ENCODE measurements around the gene RAB6B.
A peak's percentile ranks its signal among the peaks of the same experiment; 100 is the strongest.

RAB6B gene

DNA sequence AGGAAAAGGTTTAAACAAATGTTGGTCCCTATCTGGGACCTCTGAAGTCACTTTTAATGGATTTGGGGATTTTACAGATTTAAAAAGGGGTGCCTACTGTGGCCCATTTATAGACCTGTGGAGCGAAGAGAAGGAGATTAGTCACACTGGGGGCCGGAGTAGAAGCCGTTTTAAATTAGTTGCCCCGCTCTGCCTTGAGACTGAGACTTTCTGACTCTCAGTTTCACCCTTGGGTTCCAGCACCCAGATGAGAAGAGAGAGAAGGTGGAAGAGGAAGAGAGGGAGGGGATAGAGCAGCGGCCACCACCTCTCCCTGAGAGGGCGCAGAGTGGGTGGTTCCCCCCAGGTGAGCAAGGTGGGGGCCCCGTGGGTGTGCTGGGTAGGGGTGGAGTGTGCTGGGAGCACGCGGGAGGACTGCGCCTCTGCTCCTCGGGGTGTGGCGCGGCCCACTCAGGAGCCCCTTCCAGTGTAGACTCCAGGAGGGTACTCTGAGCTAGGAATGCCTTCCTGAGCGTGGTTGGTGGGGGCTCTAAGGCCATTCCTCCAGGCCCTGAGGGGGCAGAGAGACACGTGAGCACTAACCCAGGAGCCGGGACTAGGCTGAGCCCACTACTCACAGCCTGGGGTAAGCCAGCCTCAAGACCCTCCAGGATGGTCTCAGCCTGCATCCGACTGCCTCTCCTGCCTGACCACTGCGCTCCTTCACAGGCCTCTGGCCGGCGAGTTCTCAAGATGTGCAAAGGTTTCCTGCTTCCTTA lies 32.6 kb upstream of the RAB6B start:
- no peak for ATAC-seq
- no peak for TF ChIP-seq TOX (CRISPR knock-in tag; IDR thresholded peaks at IDR 0.05; ENCODE audit: borderline replicate concordance)
- no peak for TF ChIP-seq ZFP3 (CRISPR knock-in tag; IDR thresholded peaks at IDR 0.05)
- TF ChIP-seq ISL1 (CRISPR knock-in tag; IDR thresholded peaks at IDR 0.05), result no peak
- TF ChIP-seq, protein P1, sequence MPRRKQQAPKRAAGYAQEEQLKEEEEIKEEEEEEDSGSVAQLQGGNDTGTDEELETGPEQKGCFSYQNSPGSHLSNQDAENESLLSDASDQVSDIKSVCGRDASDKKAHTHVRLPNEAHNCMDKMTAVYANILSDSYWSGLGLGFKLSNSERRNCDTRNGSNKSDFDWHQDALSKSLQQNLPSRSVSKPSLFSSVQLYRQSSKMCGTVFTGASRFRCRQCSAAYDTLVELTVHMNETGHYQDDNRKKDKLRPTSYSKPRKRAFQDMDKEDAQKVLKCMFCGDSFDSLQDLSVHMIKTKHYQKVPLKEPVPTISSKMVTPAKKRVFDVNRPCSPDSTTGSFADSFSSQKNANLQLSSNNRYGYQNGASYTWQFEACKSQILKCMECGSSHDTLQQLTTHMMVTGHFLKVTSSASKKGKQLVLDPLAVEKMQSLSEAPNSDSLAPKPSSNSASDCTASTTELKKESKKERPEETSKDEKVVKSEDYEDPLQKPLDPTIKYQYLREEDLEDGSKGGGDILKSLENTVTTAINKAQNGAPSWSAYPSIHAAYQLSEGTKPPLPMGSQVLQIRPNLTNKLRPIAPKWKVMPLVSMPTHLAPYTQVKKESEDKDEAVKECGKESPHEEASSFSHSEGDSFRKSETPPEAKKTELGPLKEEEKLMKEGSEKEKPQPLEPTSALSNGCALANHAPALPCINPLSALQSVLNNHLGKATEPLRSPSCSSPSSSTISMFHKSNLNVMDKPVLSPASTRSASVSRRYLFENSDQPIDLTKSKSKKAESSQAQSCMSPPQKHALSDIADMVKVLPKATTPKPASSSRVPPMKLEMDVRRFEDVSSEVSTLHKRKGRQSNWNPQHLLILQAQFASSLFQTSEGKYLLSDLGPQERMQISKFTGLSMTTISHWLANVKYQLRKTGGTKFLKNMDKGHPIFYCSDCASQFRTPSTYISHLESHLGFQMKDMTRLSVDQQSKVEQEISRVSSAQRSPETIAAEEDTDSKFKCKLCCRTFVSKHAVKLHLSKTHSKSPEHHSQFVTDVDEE (CRISPR knock-in tag; IDR thresholded peaks at IDR 0.05), result no peak
- TF ChIP-seq ZNF565 (CRISPR knock-in tag; conservative IDR thresholded peaks at IDR 0.05; ENCODE audit: low read depth), result no peak
- TF ChIP-seq PPARA (CRISPR knock-in tag; IDR thresholded peaks at IDR 0.05; ENCODE audit: borderline replicate concordance), result no peak
- TF ChIP-seq ZNF8 (CRISPR knock-in tag; IDR thresholded peaks at IDR 0.05), result no peak
- TF ChIP-seq, protein P2, sequence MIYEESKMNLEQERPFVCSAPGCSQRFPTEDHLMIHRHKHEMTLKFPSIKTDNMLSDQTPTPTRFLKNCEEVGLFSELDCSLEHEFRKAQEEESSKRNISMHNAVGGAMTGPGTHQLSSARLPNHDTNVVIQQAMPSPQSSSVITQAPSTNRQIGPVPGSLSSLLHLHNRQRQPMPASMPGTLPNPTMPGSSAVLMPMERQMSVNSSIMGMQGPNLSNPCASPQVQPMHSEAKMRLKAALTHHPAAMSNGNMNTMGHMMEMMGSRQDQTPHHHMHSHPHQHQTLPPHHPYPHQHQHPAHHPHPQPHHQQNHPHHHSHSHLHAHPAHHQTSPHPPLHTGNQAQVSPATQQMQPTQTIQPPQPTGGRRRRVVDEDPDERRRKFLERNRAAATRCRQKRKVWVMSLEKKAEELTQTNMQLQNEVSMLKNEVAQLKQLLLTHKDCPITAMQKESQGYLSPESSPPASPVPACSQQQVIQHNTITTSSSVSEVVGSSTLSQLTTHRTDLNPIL (CRISPR knock-in tag; IDR thresholded peaks at IDR 0.05; ENCODE audit: low read depth), result no peak
- TF ChIP-seq SNAI2 (CRISPR knock-in tag; IDR thresholded peaks at IDR 0.05), result no peak
- no peak for TF ChIP-seq ARNTL (CRISPR knock-in tag; IDR thresholded peaks at IDR 0.05; ENCODE audit: borderline replicate concordance, low read depth)
- TF ChIP-seq, protein P3, sequence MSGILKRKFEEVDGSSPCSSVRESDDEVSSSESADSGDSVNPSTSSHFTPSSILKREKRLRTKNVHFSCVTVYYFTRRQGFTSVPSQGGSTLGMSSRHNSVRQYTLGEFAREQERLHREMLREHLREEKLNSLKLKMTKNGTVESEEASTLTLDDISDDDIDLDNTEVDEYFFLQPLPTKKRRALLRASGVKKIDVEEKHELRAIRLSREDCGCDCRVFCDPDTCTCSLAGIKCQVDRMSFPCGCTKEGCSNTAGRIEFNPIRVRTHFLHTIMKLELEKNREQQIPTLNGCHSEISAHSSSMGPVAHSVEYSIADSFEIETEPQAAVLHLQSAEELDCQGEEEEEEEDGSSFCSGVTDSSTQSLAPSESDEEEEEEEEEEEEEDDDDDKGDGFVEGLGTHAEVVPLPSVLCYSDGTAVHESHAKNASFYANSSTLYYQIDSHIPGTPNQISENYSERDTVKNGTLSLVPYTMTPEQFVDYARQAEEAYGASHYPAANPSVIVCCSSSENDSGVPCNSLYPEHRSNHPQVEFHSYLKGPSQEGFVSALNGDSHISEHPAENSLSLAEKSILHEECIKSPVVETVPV (CRISPR knock-in tag; IDR thresholded peaks at IDR 0.05), result no peak
- no peak for TF ChIP-seq ESRRG (CRISPR knock-in tag; IDR thresholded peaks at IDR 0.05)
- no peak for TF ChIP-seq BACH2 (CRISPR knock-in tag; IDR thresholded peaks at IDR 0.05; ENCODE audit: borderline replicate concordance)
- TF ChIP-seq, protein P4, sequence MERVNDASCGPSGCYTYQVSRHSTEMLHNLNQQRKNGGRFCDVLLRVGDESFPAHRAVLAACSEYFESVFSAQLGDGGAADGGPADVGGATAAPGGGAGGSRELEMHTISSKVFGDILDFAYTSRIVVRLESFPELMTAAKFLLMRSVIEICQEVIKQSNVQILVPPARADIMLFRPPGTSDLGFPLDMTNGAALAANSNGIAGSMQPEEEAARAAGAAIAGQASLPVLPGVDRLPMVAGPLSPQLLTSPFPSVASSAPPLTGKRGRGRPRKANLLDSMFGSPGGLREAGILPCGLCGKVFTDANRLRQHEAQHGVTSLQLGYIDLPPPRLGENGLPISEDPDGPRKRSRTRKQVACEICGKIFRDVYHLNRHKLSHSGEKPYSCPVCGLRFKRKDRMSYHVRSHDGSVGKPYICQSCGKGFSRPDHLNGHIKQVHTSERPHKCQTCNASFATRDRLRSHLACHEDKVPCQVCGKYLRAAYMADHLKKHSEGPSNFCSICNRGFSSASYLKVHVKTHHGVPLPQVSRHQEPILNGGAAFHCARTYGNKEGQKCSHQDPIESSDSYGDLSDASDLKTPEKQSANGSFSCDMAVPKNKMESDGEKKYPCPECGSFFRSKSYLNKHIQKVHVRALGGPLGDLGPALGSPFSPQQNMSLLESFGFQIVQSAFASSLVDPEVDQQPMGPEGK (CRISPR knock-in tag; IDR thresholded peaks at IDR 0.05; ENCODE audit: borderline replicate concordance), result no peak
- no peak for TF ChIP-seq ZNF70 (CRISPR knock-in tag; IDR thresholded peaks at IDR 0.05)
- TF ChIP-seq CSDC2 (CRISPR knock-in tag; IDR thresholded peaks at IDR 0.05), result no peak
- TF ChIP-seq ZFP30 (CRISPR knock-in tag; IDR thresholded peaks at IDR 0.05), result no peak
- TF ChIP-seq GLIS3 (CRISPR knock-in tag; IDR thresholded peaks at IDR 0.05), result no peak
- no peak for TF ChIP-seq OSR1 (CRISPR knock-in tag; IDR thresholded peaks at IDR 0.05)
- TF ChIP-seq ZC3H10 (CRISPR knock-in tag; IDR thresholded peaks at IDR 0.05), result no peak

DNA sequence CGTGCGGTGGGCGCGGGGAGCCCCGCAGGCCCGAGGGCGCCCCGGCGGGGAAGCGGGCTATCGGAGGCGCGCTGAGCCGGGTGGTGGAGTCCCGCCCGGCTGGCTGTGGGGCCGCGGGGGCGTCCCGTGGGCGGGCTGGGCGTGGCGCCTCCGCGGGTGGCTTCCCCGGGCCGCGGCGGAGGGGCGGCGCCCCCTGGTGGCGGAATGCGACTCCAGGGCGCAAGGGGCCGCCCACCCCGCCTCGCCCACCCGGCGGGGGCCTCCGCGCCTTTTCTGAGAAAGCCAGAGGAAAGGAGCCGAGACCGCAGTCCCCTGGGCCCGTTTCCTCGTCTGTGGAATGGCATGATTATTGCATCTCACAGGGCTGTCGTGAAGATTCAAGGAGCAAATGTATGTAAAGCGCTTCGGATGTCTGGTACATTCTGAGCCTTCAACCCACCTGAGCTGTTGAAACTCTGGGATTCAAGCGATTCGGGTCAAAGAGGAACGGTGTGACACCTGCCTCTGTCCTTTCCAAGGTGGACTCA lies 31.9 kb upstream of the RAB6B start:
- TF ChIP-seq ZC3H10 (CRISPR knock-in tag; IDR thresholded peaks at IDR 0.05) (no peak), ESRRG (CRISPR knock-in tag; IDR thresholded peaks at IDR 0.05) (no peak), ZNF565 (CRISPR knock-in tag; conservative IDR thresholded peaks at IDR 0.05; ENCODE audit: low read depth) (no peak), SNAI2 (CRISPR knock-in tag; IDR thresholded peaks at IDR 0.05) (no peak), BACH2 (CRISPR knock-in tag; IDR thresholded peaks at IDR 0.05; ENCODE audit: borderline replicate concordance) (no peak), ZFP30 (CRISPR knock-in tag; IDR thresholded peaks at IDR 0.05) (no peak), OSR1 (CRISPR knock-in tag; IDR thresholded peaks at IDR 0.05) (no peak), ZNF8 (CRISPR knock-in tag; IDR thresholded peaks at IDR 0.05) (no peak), TCF4 (CRISPR knock-in tag; IDR thresholded peaks at IDR 0.05; ENCODE audit: borderline replicate concordance) (no peak)
- TF ChIP-seq, protein P1 (CRISPR knock-in tag; IDR thresholded peaks at IDR 0.05), result no peak
- ATAC-seq, result peak; percentile 74

All from SK-N-SH treated with all-trans-retinoic acid at 6 μM for 48 hours (cell line).